ENCODE data around the gene CCDC197. TPM values are rescaled to one million over a fixed set of nuclear protein-coding genes. Genes with fewer than 3 reads are reported as not detected.

The CCDC197 gene
- total RNA-seq, 4 donors from 2014 or later: not detected

DNA sequence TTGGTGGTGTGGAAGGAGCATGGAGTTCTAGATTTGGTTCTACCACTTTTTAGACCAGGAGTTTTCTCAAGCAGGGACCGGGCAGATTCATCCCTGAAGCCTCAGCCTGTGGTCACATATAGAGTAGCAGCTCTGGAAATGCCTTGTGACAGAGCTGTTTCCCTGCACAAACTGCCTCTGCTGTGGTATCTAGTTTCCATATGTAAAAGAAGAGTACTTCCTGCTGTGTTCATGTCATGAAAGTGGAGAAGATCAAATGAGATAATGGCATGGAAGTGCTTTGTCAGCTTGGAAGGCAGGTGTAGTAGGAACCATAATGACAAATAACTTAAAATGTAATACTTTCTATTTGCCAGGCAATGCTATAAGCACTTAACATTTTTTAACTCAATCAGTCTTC lies 55.1 kb downstream of the CCDC197 start:
- no peak overlapping the region for H3K27ac ChIP-seq
- H3K27me3 ChIP-seq: no peaks in the 10 kb centered on the region
- no peaks in the 10 kb centered on the region for H3K36me3 ChIP-seq
- no peaks in the 10 kb centered on the region for H3K9me3 ChIP-seq
- no peak overlapping the region for H3K4me3 ChIP-seq
- intact Hi-C loops (cut with DNase I; ENCODE audit: low total_unique reads): no loop called here
- no peaks in the 10 kb centered on the region for H3K4me1 ChIP-seq
- TF ChIP-seq, protein P1, sequence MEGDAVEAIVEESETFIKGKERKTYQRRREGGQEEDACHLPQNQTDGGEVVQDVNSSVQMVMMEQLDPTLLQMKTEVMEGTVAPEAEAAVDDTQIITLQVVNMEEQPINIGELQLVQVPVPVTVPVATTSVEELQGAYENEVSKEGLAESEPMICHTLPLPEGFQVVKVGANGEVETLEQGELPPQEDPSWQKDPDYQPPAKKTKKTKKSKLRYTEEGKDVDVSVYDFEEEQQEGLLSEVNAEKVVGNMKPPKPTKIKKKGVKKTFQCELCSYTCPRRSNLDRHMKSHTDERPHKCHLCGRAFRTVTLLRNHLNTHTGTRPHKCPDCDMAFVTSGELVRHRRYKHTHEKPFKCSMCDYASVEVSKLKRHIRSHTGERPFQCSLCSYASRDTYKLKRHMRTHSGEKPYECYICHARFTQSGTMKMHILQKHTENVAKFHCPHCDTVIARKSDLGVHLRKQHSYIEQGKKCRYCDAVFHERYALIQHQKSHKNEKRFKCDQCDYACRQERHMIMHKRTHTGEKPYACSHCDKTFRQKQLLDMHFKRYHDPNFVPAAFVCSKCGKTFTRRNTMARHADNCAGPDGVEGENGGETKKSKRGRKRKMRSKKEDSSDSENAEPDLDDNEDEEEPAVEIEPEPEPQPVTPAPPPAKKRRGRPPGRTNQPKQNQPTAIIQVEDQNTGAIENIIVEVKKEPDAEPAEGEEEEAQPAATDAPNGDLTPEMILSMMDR (IDR thresholded peaks at IDR 0.05): no peak
- no peak for TF ChIP-seq POLR2A (IDR thresholded peaks at IDR 0.05)
- DNase-seq: no peak

DNA sequence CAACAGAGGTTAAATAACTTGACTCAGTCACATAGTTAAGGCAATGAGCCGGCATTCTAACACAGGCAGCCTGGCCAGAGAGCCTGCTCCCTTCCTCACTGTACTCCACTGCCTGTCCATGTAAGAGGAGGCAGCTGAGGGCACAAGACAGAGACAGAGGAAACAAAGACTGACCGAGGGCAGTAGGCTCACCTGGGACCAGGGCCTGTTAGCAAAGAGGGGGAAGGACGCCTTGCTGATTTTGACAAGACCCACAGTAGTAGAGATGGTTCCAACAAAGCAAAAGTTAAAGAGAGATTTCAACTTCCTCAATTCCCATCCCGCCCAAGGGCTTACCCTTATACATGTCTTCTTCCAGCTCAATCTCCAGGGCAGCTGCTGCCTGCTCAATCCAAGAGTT lies 55.6 kb downstream of the CCDC197 start:
- Histone ChIP-seq H3K27me3 (no peaks in the 10 kb centered on the region), H3K4me3 (no peak overlapping the region), H3K9me3 (no peaks in the 10 kb centered on the region), H3K4me1 (no peaks in the 10 kb centered on the region), H3K27ac (no peak overlapping the region), H3K36me3 (no peaks in the 10 kb centered on the region)
- DNase-seq: no peak
- no peak for TF ChIP-seq POLR2A (IDR thresholded peaks at IDR 0.05)
- TF ChIP-seq, protein P1 (IDR thresholded peaks at IDR 0.05): no peak
- intact Hi-C loops (cut with DNase I; ENCODE audit: low total_unique reads): no loop called here

DNA sequence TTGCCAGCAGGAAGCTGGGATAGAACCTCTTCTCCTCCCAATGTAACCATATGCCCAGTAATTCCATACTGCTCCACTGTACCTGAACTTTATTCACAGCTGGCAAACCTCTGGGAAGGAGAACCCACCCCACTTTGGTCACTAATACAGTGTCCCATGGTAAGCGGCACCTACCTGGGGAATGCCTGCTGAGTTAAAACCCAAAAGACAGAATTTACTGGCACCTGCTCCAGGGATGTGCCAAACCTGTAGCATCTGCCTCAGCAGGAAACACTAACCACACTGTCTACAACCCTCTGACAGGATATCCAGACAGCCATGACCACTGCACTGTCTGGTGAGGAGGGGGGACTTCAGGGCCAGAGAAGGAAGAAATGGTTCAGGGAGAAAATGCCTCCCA lies 57.3 kb downstream of the CCDC197 start:
- intact Hi-C loops (cut with DNase I; ENCODE audit: low total_unique reads): no loop called here
- Histone ChIP-seq H3K27ac (no peak overlapping the region), H3K4me1 (no peaks in the 10 kb centered on the region), H3K4me3 (no peak overlapping the region), H3K9me3 (no peaks in the 10 kb centered on the region), H3K36me3 (no peaks in the 10 kb centered on the region), H3K27me3 (no peaks in the 10 kb centered on the region)
- no peak for TF ChIP-seq POLR2A (IDR thresholded peaks at IDR 0.05)
- TF ChIP-seq, protein P1 (IDR thresholded peaks at IDR 0.05): no peak
- DNase-seq: no peak

DNA sequence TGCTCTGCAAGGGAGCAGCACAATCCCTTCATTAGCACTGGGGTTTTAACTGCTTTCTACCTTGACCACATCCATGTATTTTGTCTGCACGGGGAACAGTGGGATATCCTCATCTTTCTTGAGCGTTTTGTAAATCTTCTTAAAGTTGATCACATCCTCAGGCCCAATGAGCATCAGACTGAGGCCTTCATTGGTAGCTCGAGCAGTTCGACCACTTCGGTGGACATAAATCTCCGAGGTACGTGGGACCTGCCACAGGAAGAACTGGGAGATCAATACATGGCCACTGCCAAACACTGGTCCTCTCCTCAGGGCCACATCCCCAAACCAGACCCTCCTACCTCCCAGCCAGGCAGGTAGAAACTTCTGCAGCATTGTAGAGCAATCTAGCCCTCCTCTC lies 57.8 kb downstream of the CCDC197 start:
- Histone ChIP-seq H3K9me3 (no peaks in the 10 kb centered on the region), H3K36me3 (no peaks in the 10 kb centered on the region), H3K4me3 (no peak overlapping the region), H3K27me3 (no peaks in the 10 kb centered on the region), H3K4me1 (no peaks in the 10 kb centered on the region), H3K27ac (no peak overlapping the region)
- TF ChIP-seq, protein P1 (IDR thresholded peaks at IDR 0.05): no peak
- TF ChIP-seq POLR2A (IDR thresholded peaks at IDR 0.05): no peak
- intact Hi-C loops (cut with DNase I; ENCODE audit: low total_unique reads): no loop called here
- no peak for DNase-seq

DNA sequence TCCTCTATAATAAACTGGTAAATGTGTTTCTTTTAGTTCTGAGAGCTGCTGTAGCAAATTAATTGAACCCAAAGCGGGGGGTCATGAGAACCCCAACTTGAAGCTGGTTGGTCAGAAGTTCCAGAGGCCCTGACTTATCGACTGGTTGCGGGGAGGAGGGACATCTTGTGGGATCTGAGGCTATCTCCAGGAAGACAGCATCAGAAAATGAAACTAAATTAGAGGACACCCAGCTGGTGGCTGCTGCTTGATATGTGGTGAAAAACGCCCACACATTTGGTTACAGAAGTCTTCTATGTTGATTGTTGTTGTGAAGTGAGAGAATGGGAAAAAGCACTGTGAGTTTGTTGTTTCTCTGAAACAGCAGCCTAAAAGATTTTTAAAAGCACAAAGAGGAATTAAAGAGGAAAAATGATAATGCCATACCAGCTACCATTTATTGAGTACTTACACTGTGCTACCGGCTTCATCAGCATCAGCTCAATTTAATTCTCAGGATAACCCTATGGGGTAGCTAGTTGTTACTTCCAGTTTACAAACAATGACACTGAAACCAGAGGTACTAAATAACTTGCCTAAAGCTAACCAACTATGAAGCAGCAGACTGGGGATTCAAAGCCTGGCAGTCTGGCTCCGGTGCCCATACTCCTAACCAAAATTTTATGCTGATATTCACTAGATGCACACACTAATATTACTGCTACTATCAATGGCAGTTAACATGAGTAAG lies 59.6 kb downstream of the CCDC197 start:
- DNase-seq: no peak
- no peak overlapping the region for H3K27ac ChIP-seq
- no peaks in the 10 kb centered on the region for H3K36me3 ChIP-seq
- H3K27me3 ChIP-seq: no peaks in the 10 kb centered on the region
- intact Hi-C loops (cut with DNase I; ENCODE audit: low total_unique reads): no loop called here
- H3K4me3 ChIP-seq: no peak overlapping the region
- H3K9me3 ChIP-seq: no peaks in the 10 kb centered on the region
- no peaks in the 10 kb centered on the region for H3K4me1 ChIP-seq
- no peak for TF ChIP-seq POLR2A (IDR thresholded peaks at IDR 0.05)
- TF ChIP-seq, protein P1 (IDR thresholded peaks at IDR 0.05): no peak

Measured in uterus (tissue), 4 donors.